Measurements from ENCODE around the gene KDM4C. TPM values are rescaled to one million over a fixed set of nuclear protein-coding genes. Genes with fewer than 3 reads are reported as not detected.

KDM4C gene
- total RNA-seq, 1 experiment from 2014 or later: 7.1 TPM

GRCh38 chr9:6822696-6823095 is 64.9 kb downstream of the KDM4C start:
- POLR2A ChIA-PET: no interaction called here
- Histone ChIP-seq H3K9me3 (ENCODE audit: control insufficient read depth, insufficient read depth, low read depth, low read length) (no peaks in the 10 kb centered on the region), H3K4me3 (ENCODE audit: low read depth in 2 of 2, low read length in 2 of 2) (no peak overlapping the region), H3K27me3 (ENCODE audit: control insufficient read depth, insufficient read depth, low read length) (no peaks in the 10 kb centered on the region), H3K4me1 (ENCODE audit: control insufficient read depth, insufficient read depth, low read length) (no peaks in the 10 kb centered on the region), H3K36me3 (ENCODE audit: control insufficient read depth, insufficient read depth, low read length) (no peaks in the 10 kb centered on the region), H3K27ac (ENCODE audit: low read length) (no peak overlapping the region)
- DNase-seq (ENCODE audit: low read depth, low spot score) (no peak), ATAC-seq (no peak)
- CTCF ChIA-PET: no interaction called here
- no TSS peak for BruUV-seq (replicated peaks)
- in situ Hi-C loops (cut with HindIII; ENCODE audit: low pct_unique_long_range_greater_than_20kb, low sequenced_read_pairs): no loop called here
- TF ChIP-seq CTCF (IDR thresholded peaks at IDR 0.05) (no peak), TCF7L2 (IDR thresholded peaks at IDR 0.05; ENCODE audit: low read depth, low read length) (no peak), REST (IDR thresholded peaks at IDR 0.05; ENCODE audit: insufficient read depth in 1 of 2, low read depth in 2 of 2, low read length in 1 of 2) (no peak), POLR2AphosphoS5 (IDR thresholded peaks at IDR 0.05; ENCODE audit: low read depth, low read length) (no peak), SIN3A (IDR thresholded peaks at IDR 0.05; ENCODE audit: borderline replicate concordance, insufficient read depth, low read depth, low read length) (no peak)
- intact Hi-C loops (cut with micrococcal nuclease; ENCODE audit: unreplicated experiment): no loop called here

GRCh38 chr9:6827439-6828145 is 69.8 kb downstream of the KDM4C start:
- no peaks in the 10 kb centered on the region for H3K9me3 ChIP-seq (ENCODE audit: control insufficient read depth, insufficient read depth, low read depth, low read length)
- peak; percentile 31; the same call in 1 of the 2 replicates for TF ChIP-seq CTCF (IDR thresholded peaks at IDR 0.05)
- no peak for TF ChIP-seq REST (IDR thresholded peaks at IDR 0.05; ENCODE audit: insufficient read depth in 1 of 2, low read depth in 2 of 2, low read length in 1 of 2)
- no peak for TF ChIP-seq SIN3A (IDR thresholded peaks at IDR 0.05; ENCODE audit: borderline replicate concordance, insufficient read depth, low read depth, low read length)
- no TSS peak for BruUV-seq (replicated peaks)
- intact Hi-C loops (cut with micrococcal nuclease; ENCODE audit: unreplicated experiment): no loop called here
- in situ Hi-C loops (cut with HindIII; ENCODE audit: low pct_unique_long_range_greater_than_20kb, low sequenced_read_pairs): no loop called here
- ATAC-seq (peak; percentile 62; the same call in 1 of the 2 replicates), DNase-seq (ENCODE audit: low read depth, low spot score) (no peak)
- no peaks in the 10 kb centered on the region for H3K4me1 ChIP-seq (ENCODE audit: control insufficient read depth, insufficient read depth, low read length)
- ChIA-PET CTCF (interaction anchor here (0.8 kb wide), 1 partner anchor 109 kb away, joined by 3 read pairs; no protein-coding TSS in a partner anchor), POLR2A (no interaction called here)
- no peaks in the 10 kb centered on the region for H3K36me3 ChIP-seq (ENCODE audit: control insufficient read depth, insufficient read depth, low read length)
- no peaks in the 10 kb centered on the region for H3K27me3 ChIP-seq (ENCODE audit: control insufficient read depth, insufficient read depth, low read length)
- H3K4me3 ChIP-seq (ENCODE audit: low read depth in 2 of 2, low read length in 2 of 2): no peak overlapping the region
- H3K27ac ChIP-seq (ENCODE audit: low read length): no peak overlapping the region
